ENCODE measurements around the gene ZNF814. TPM values are rescaled to one million over a fixed set of nuclear protein-coding genes. Genes with fewer than 3 reads are reported as not detected.

ZNF814 gene
- polyA plus RNA-seq, 3 donors: 2.5 to 6.3 (median 3.8) TPM

DNA sequence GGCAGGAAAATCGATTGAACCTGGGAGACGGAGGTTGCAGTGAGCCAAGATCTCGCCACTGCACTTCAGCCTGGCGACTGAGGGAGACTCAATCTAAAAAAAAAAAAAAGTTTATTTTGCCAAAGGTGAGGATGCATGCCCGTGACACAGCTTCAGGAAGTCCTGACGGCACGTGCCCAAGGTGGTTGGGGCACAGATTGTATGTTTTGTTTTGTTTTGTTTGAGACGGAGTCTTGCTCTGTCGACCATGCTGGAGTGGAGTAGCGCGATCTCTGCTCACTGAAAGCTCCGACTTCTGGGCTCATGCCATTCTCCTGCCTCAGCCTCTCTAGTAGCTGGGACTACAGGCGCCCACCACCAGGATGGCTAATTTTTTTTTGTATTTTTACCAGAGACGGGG, 70.9 kb downstream of the ZNF814 start:
- H3K27ac Mint-ChIP-seq: no peak overlapping the region

DNA sequence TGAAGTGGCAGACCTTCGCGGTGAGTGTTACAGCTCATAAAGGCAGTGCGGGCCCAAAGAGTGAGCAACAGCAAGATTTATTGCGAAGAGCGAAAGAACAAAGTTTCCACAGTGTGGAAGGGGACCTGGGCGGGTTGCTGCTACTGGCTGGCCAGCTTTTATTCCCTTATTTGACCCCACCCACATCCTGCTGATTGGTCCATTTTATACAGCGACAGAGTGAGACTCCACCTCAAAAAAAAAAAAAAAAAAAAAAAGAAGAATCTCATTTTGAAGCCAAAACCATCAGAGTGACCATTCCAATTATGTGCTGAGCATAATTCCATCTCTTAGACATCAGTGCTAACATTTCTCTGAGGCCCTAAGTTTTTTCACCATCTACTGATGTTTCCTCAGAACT, 72.2 kb downstream of the ZNF814 start:
- H3K9ac ChIP-seq (ENCODE audit: insufficient read depth, low read length, poor library complexity, severe bottlenecking): no peak overlapping the region
- H3K9me3 ChIP-seq (replicated peaks in 1 of 2; ENCODE audit: control insufficient read depth in 1 of 2, insufficient read depth in 1 of 2, low read length in 2 of 2): no peaks in the 10 kb centered on the region
- no peak overlapping the region for H3K4me3 Mint-ChIP-seq
- intact Hi-C loops (cut with micrococcal nuclease): loop anchor here in 1 of 2 donors (5.0 kb wide), 1 partner anchor 69 kb away; the partner anchor contains the start of gene ZNF776
- H3K36me3 Mint-ChIP-seq: peaks cover 0 to 16% of the 10 kb centered on the region in 2 donors
- H3K4me1 ChIP-seq (ENCODE audit: control insufficient read depth in 1 of 2, insufficient read depth in 2 of 2, low read length in 2 of 2): peaks cover 40 to 56% of the 10 kb centered on the region in 2 donors
- H3K9me3 Mint-ChIP-seq: no peaks in the 10 kb centered on the region
- H3K27ac ChIP-seq (ENCODE audit: low read depth in 1 of 2, low read length in 2 of 2): no peak overlapping the region
- DNase-seq: peak in 1 of 3 donors; percentile 16
- peaks cover 50% of the 10 kb centered on the region for H3K4me1 Mint-ChIP-seq
- no peak overlapping the region for H3K4me2 ChIP-seq (replicated peaks; ENCODE audit: extremely low read depth, low read length, poor library complexity, severe bottlenecking)
- H3K79me2 ChIP-seq (ENCODE audit: insufficient read depth, low read length): peaks cover 32% of the 10 kb centered on the region
- H3K27me3 Mint-ChIP-seq (ENCODE audit: low read depth in 3 of 3): peaks cover 0 to 4% (median 0%) of the 10 kb centered on the region in 3 donors
- WGBS (ENCODE audit: insufficient coverage): 95% methylated on average over 7 of the region's 7 CpGs
- TF ChIP-seq, protein P1, sequence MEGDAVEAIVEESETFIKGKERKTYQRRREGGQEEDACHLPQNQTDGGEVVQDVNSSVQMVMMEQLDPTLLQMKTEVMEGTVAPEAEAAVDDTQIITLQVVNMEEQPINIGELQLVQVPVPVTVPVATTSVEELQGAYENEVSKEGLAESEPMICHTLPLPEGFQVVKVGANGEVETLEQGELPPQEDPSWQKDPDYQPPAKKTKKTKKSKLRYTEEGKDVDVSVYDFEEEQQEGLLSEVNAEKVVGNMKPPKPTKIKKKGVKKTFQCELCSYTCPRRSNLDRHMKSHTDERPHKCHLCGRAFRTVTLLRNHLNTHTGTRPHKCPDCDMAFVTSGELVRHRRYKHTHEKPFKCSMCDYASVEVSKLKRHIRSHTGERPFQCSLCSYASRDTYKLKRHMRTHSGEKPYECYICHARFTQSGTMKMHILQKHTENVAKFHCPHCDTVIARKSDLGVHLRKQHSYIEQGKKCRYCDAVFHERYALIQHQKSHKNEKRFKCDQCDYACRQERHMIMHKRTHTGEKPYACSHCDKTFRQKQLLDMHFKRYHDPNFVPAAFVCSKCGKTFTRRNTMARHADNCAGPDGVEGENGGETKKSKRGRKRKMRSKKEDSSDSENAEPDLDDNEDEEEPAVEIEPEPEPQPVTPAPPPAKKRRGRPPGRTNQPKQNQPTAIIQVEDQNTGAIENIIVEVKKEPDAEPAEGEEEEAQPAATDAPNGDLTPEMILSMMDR (IDR thresholded peaks at IDR 0.05): no peak
- H2AFZ ChIP-seq (ENCODE audit: insufficient read depth, low read depth, low read length, poor library complexity, severe bottlenecking): no peak overlapping the region
- H3K27me3 ChIP-seq (ENCODE audit: control insufficient read depth in 2 of 2, insufficient read depth in 2 of 2, low read length in 2 of 2): no peaks in the 10 kb centered on the region
- H3K27ac Mint-ChIP-seq: no peak overlapping the region
- peaks cover 0 to 11% of the 10 kb centered on the region in 2 donors for H3K36me3 ChIP-seq (replicated peaks in 1 of 2; ENCODE audit: control insufficient read depth in 1 of 2, insufficient read depth in 2 of 2, low read length in 2 of 2)
- H3K4me3 ChIP-seq (replicated peaks in 1 of 3; ENCODE audit: low read depth in 2 of 3, low read length in 3 of 3): no peak overlapping the region
- no peaks in the 10 kb centered on the region for H4K20me1 ChIP-seq (ENCODE audit: insufficient read depth, low read length)

More for the DNA sequence above, 70.9 kb downstream of the ZNF814 start:
- H4K20me1 ChIP-seq (ENCODE audit: insufficient read depth, low read length): no peaks in the 10 kb centered on the region
- peaks cover 30 to 45% of the 10 kb centered on the region in 2 donors for H3K4me1 ChIP-seq (ENCODE audit: control insufficient read depth in 1 of 2, insufficient read depth in 2 of 2, low read length in 2 of 2)
- no peaks in the 10 kb centered on the region for H3K9me3 ChIP-seq (replicated peaks in 1 of 2; ENCODE audit: control insufficient read depth in 1 of 2, insufficient read depth in 1 of 2, low read length in 2 of 2)
- Mint-ChIP-seq H3K27me3 (ENCODE audit: low read depth in 3 of 3) (peaks cover 0 to 4% (median 0%) of the 10 kb centered on the region in 3 donors), H3K36me3 (peaks cover 8 to 14% of the 10 kb centered on the region in 2 donors), H3K9me3 (no peaks in the 10 kb centered on the region), H3K4me1 (peaks cover 43% of the 10 kb centered on the region), H3K4me3 (no peak overlapping the region)
- no peak overlapping the region for H3K9ac ChIP-seq (ENCODE audit: insufficient read depth, low read length, poor library complexity, severe bottlenecking)
- no peak overlapping the region for H2AFZ ChIP-seq (ENCODE audit: insufficient read depth, low read depth, low read length, poor library complexity, severe bottlenecking)
- DNase-seq: no peak
- H3K79me2 ChIP-seq (ENCODE audit: insufficient read depth, low read length): peaks cover 44% of the 10 kb centered on the region
- H3K27me3 ChIP-seq (ENCODE audit: control insufficient read depth in 2 of 2, insufficient read depth in 2 of 2, low read length in 2 of 2): no peaks in the 10 kb centered on the region
- H3K4me3 ChIP-seq (replicated peaks in 1 of 3; ENCODE audit: low read depth in 2 of 3, low read length in 3 of 3): no peak overlapping the region
- H3K4me2 ChIP-seq (replicated peaks; ENCODE audit: extremely low read depth, low read length, poor library complexity, severe bottlenecking): no peak overlapping the region
- intact Hi-C loops (cut with micrococcal nuclease): loop anchor here in 1 of 2 donors (5.0 kb wide), 1 partner anchor 71 kb away; the partner anchor contains the start of gene ZNF776
- no peak overlapping the region for H3K27ac ChIP-seq (ENCODE audit: low read depth in 1 of 2, low read length in 2 of 2)
- peaks cover 0 to 1% of the 10 kb centered on the region in 2 donors for H3K36me3 ChIP-seq (replicated peaks in 1 of 2; ENCODE audit: control insufficient read depth in 1 of 2, insufficient read depth in 2 of 2, low read length in 2 of 2)
- TF ChIP-seq, protein P1 (IDR thresholded peaks at IDR 0.05): no peak
- 97% methylated on average over 12 of the region's 14 CpGs for WGBS (ENCODE audit: insufficient coverage)
